Neural cell (in vitro differentiated cells): ENCODE measurements around the gene SNX32. TPM values are rescaled to one million over a fixed set of nuclear protein-coding genes. Genes with fewer than 3 reads are reported as not detected.

Source experiments
- H2AFZ ChIP-seq: fragments of 200-600, 300-800 bp; sonication (generic), shearing (Covaris generic); 2 replicates; pipeline ENCODE4 v1.6.0; 2014; ENCODE audit warnings: low read depth, mild to moderate bottlenecking, antibody characterized with exemption, low read length, moderate library complexity
- H3F3A ChIP-seq: fragments of 200-600 bp; shearing (Covaris generic); 2 replicates; pipeline ENCODE4 v1.6.1; 2016; ENCODE audit warnings: mild to moderate bottlenecking, moderate library complexity, mixed read lengths, antibody characterized with exemption, low read length; ENCODE audit not compliant: insufficient read depth, poor library complexity, severe bottlenecking
- H3K27ac ChIP-seq: fragments of 200-600, 300-800 bp; sonication (generic), shearing (Covaris generic); 2 replicates; pipeline ENCODE4 v1.5.1; 2014; ENCODE audit warnings: mild to moderate bottlenecking, low read length, moderate library complexity
- H3K27me3 ChIP-seq: fragments of 300-800, 200-600 bp; sonication (generic), shearing (Covaris generic); 2 replicates; pipeline ENCODE4 v1.6.0; 2014; ENCODE audit warnings: mild to moderate bottlenecking, low read depth, low read length, moderate library complexity; ENCODE audit not compliant: insufficient read depth
- H3K36me3 ChIP-seq: fragments of 300-800, 200-600 bp; sonication (generic), shearing (Covaris generic); 2 replicates; pipeline ENCODE4 v1.5.1; 2014; ENCODE audit warnings: mild to moderate bottlenecking, antibody characterized with exemption, low read length, moderate library complexity; ENCODE audit not compliant: insufficient read depth
- H3K4me2 ChIP-seq: fragments of 300-800, 200-600 bp; sonication (generic), shearing (Covaris generic); 2 replicates; pipeline ENCODE4 v1.6.0; 2014; ENCODE audit warnings: mild to moderate bottlenecking, low read length
- H3K4me3 ChIP-seq: fragments of 300-800, 200-600 bp; sonication (generic), shearing (Covaris generic); 2 replicates; pipeline ENCODE4 v1.5.1; 2014; ENCODE audit warnings: mild to moderate bottlenecking, low read length, moderate library complexity
- H3K79me2 ChIP-seq: fragments of 200-600 bp; shearing (Covaris generic); replicated peaks from 2 replicates; pipeline ENCODE4 v1.6.0; 2014; ENCODE audit warnings: mild to moderate bottlenecking, low read length, moderate library complexity; ENCODE audit not compliant: insufficient read depth
- H3K9ac ChIP-seq: fragments of 300-800, 200-600 bp; sonication (generic), shearing (Covaris generic); 2 replicates; pipeline ENCODE4 v1.6.1; 2016; ENCODE audit warnings: mild to moderate bottlenecking, low read length, mixed read lengths
- H3K9me2 ChIP-seq: fragments of 200-600 bp; shearing (Covaris generic); 2 replicates; pipeline ENCODE4 v1.6.1; 2016; ENCODE audit warnings: mild to moderate bottlenecking, low read length, mixed read lengths; ENCODE audit not compliant: insufficient read depth
- H3K9me3 ChIP-seq: fragments of 200-600, 300-800 bp; sonication (generic), shearing (Covaris generic); 2 replicates; pipeline ENCODE4 v1.6.1; 2016; ENCODE audit warnings: mild to moderate bottlenecking, mixed run types, low read length, moderate library complexity, mixed read lengths
- H4K20me1 ChIP-seq: fragments of 200-600 bp; shearing (Covaris generic); 2 replicates; pipeline ENCODE4 v1.6.1; 2016; ENCODE audit warnings: mild to moderate bottlenecking, mixed run types; ENCODE audit not compliant: insufficient read depth
- EP300 ChIP-seq: fragments of 450-650 bp; conservative IDR thresholded peaks from 2 replicates; pipeline ENCODE4 v1.6.1; 2014; ENCODE audit warnings: antibody characterized with exemption, mild to moderate bottlenecking, moderate library complexity; ENCODE audit not compliant: poor library complexity, severe bottlenecking
- EZH2 ChIP-seq: fragments of 200-600, 300-800 bp; shearing (Covaris generic), sonication (generic); IDR thresholded peaks from 2 replicates; pipeline ENCODE4 v1.6.1; 2014; ENCODE audit warnings: antibody characterized with exemption, low read length, borderline replicate concordance, mild to moderate bottlenecking; ENCODE audit not compliant: insufficient read depth, poor library complexity, severe bottlenecking
- MXI1 ChIP-seq: fragments of 450-650 bp; conservative IDR thresholded peaks from 2 replicates; pipeline ENCODE4 v1.6.1; 2014; ENCODE audit warnings: antibody characterized with exemption, mild to moderate bottlenecking; ENCODE audit not compliant: poor library complexity, severe bottlenecking
- POLR2AphosphoS5 ChIP-seq: IDR thresholded peaks from 2 replicates; pipeline ENCODE4 v1.6.1; 2012
- RAD21 ChIP-seq: fragments of 450-650 bp; conservative IDR thresholded peaks from 2 replicates; pipeline ENCODE4 v1.6.1; 2014; ENCODE audit warnings: antibody characterized with exemption, mild to moderate bottlenecking, moderate library complexity
- SMC3 ChIP-seq: fragments of 450-650 bp; conservative IDR thresholded peaks from 2 replicates; pipeline ENCODE4 v1.6.1; 2014; ENCODE audit warnings: antibody characterized with exemption, mild to moderate bottlenecking, moderate library complexity; ENCODE audit not compliant: poor library complexity
- TAF1 ChIP-seq: IDR thresholded peaks from 2 replicates; pipeline ENCODE4 v1.6.1; 2012; ENCODE audit warnings: low read depth
- polyA plus RNA-seq: library from polyadenylated mRNA; depleted of rRNA; stranded (reverse); fragments of >200 nt; gene quantifications from 2 replicates; pipeline ENCODE4 v1.2.3, GENCODE V29; 2014
- TF ChIP-seq, protein P1 (sequence below): IDR thresholded peaks from 2 replicates; pipeline ENCODE4 v1.6.1; 2012; ENCODE audit warnings: borderline replicate concordance
- TF ChIP-seq, protein P2 (sequence below): fragments of 450-650 bp; IDR thresholded peaks from 2 replicates; pipeline ENCODE4 v1.5.1; 2014; ENCODE audit warnings: antibody characterized with exemption, mild to moderate bottlenecking, moderate library complexity; ENCODE audit not compliant: poor library complexity, severe bottlenecking

The SNX32 gene
- polyA plus RNA-seq, 1 donor from 2014 or later, result 16.0 TPM

- Histone ChIP-seq H4K20me1 (no peaks in the 10 kb centered on the region), H3K27me3 (peaks cover 80% of the 10 kb centered on the region), H3K79me2 (no peaks in the 10 kb centered on the region), H3K9ac (no peak overlapping the region), H2AFZ (no peak overlapping the region), H3K36me3 (no peaks in the 10 kb centered on the region), H3F3A (no peaks in the 10 kb centered on the region), H3K9me3 (no peaks in the 10 kb centered on the region), H3K27ac (no peak overlapping the region), H3K9me2 (no peaks in the 10 kb centered on the region), H3K4me3 (peak overlapping the region; percentile 44), H3K4me2 (no peak overlapping the region)
- TF ChIP-seq EZH2 (peak; percentile 67), MXI1 (no peak)
Observed at GRCh38 chr11:65786008-65786785, 47.6 kb upstream of the SNX32 start.

DNA sequence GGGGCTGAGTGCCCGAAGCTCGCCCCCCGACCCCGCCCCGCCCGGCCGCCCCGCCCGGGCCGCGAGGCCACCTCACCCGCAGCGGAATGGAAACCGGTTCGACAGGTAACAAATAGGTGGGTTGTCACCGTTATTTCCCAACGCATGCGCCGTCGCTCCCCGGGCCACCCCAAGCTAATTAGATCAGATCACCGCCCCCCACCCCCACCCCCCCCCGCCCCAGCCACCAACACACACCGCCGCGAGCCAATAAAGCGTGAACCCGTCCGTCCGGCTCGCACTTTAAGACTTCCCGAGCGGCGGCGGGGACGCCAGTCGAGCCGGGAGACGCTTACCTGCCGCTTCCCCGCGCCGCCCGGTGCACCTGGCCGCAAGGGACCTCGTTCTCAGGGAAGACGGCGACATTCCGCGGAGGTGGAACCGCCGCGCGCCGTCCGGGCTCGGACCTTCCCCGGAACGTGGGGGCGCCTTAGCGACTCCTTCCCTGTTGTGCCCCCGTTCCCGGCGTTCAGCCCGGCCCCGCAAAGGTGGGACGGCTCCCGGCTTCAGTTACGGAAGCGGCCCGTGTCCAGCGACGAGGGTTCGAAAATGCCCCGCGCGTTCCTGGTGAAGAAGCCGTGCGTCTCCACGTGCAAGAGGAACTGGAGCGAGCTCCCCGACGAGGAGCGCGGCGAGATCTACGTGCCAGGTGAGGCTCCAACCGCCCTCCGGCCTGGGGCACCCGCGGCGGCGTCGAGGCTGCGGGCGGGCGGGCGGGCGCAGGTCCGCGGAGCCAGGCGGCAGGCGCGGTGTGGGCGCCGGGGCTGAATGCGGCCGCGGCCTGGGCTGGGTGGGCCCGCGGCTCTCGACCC lies 46.8 kb upstream of the SNX32 start, which contains the start of gene OVOL1:
OVOL1 (plus strand) TSS at position 278 of the 851 bp plus-strand sequence; CDS start at position 589, 311 bp downstream.
- H3K9ac ChIP-seq, result no peak within 1 kb of the TSS
- no peak within 1 kb of the TSS for H3K4me2 ChIP-seq
- H3K4me3 ChIP-seq, result peak within 1 kb of the TSS; percentile 57
- no peaks in the 10 kb centered on the region for H3F3A ChIP-seq
- no peaks in the 10 kb centered on the region for H3K79me2 ChIP-seq
- H3K27ac ChIP-seq, result no peak within 1 kb of the TSS
- H3K36me3 ChIP-seq, result no peaks in the 10 kb centered on the region
- H3K27me3 ChIP-seq, result peaks cover 72% of the 10 kb centered on the region
- H4K20me1 ChIP-seq, result no peaks in the 10 kb centered on the region
- H3K9me2 ChIP-seq, result no peaks in the 10 kb centered on the region
- no peaks in the 10 kb centered on the region for H3K9me3 ChIP-seq
- TF ChIP-seq POLR2AphosphoS5 (no peak), TAF1 (no peak), EP300 (no peak), MXI1 (peak; percentile 5), SMC3 (no peak), RAD21 (no peak), EZH2 (peak; percentile 100)
- TF ChIP-seq, protein P1, sequence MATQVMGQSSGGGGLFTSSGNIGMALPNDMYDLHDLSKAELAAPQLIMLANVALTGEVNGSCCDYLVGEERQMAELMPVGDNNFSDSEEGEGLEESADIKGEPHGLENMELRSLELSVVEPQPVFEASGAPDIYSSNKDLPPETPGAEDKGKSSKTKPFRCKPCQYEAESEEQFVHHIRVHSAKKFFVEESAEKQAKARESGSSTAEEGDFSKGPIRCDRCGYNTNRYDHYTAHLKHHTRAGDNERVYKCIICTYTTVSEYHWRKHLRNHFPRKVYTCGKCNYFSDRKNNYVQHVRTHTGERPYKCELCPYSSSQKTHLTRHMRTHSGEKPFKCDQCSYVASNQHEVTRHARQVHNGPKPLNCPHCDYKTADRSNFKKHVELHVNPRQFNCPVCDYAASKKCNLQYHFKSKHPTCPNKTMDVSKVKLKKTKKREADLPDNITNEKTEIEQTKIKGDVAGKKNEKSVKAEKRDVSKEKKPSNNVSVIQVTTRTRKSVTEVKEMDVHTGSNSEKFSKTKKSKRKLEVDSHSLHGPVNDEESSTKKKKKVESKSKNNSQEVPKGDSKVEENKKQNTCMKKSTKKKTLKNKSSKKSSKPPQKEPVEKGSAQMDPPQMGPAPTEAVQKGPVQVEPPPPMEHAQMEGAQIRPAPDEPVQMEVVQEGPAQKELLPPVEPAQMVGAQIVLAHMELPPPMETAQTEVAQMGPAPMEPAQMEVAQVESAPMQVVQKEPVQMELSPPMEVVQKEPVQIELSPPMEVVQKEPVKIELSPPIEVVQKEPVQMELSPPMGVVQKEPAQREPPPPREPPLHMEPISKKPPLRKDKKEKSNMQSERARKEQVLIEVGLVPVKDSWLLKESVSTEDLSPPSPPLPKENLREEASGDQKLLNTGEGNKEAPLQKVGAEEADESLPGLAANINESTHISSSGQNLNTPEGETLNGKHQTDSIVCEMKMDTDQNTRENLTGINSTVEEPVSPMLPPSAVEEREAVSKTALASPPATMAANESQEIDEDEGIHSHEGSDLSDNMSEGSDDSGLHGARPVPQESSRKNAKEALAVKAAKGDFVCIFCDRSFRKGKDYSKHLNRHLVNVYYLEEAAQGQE, result no peak
- TF ChIP-seq, protein P2, sequence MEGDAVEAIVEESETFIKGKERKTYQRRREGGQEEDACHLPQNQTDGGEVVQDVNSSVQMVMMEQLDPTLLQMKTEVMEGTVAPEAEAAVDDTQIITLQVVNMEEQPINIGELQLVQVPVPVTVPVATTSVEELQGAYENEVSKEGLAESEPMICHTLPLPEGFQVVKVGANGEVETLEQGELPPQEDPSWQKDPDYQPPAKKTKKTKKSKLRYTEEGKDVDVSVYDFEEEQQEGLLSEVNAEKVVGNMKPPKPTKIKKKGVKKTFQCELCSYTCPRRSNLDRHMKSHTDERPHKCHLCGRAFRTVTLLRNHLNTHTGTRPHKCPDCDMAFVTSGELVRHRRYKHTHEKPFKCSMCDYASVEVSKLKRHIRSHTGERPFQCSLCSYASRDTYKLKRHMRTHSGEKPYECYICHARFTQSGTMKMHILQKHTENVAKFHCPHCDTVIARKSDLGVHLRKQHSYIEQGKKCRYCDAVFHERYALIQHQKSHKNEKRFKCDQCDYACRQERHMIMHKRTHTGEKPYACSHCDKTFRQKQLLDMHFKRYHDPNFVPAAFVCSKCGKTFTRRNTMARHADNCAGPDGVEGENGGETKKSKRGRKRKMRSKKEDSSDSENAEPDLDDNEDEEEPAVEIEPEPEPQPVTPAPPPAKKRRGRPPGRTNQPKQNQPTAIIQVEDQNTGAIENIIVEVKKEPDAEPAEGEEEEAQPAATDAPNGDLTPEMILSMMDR, result no peak
- no peak within 1 kb of the TSS for H2AFZ ChIP-seq
